CD14-positive monocyte (primary cell): ENCODE data around the gene CIITA. TPM values are rescaled to one million over a fixed set of nuclear protein-coding genes. Genes with fewer than 3 reads are reported as not detected.
"Not testable (repeated sequence)": the region's sequence is repeated elsewhere in the genome, so short reads cannot be mapped to it uniquely, and the experiment has no call there.

Source experiments
- DNase-seq, 3 donors: peaks; one replicate each; pipeline ENCODE4 v3.0.0-alpha.2; 2011 to 2022
- H2AFZ ChIP-seq: 2 replicates; pipeline ENCODE4 v1.6.0; 2012; ENCODE audit warnings: mild to moderate bottlenecking, low read depth, low read length, inconsistent platforms; ENCODE audit not compliant: insufficient read depth, poor library complexity, severe bottlenecking
- H3K27ac ChIP-seq, 2 donors: 1 replicate in 1 of 2; 2 replicates in 1 of 2; pipeline ENCODE4 v1.5.1; 2012 to 2013; ENCODE audit warnings: low read length in 2 of 2, control low read depth in 1 of 2, inconsistent platforms in 1 of 2, low read depth in 1 of 2, mild to moderate bottlenecking in 1 of 2
- H3K27me3 ChIP-seq, 2 donors: one replicate each; pipeline versions ENCODE4 v1.6.0 to v1.6.1; 2011 to 2013; ENCODE audit warnings: low read length in 2 of 2; ENCODE audit not compliant: control insufficient read depth in 2 of 2, insufficient read depth in 2 of 2
- H3K36me3 ChIP-seq, 2 donors: replicated peaks in 1 of 2; 1 replicate in 1 of 2; 2 replicates in 1 of 2; pipeline versions ENCODE4 v1.5.1 to v1.6.1; 2012 to 2013; ENCODE audit warnings: low read length in 2 of 2, control low read depth in 1 of 2, inconsistent platforms in 1 of 2, mild to moderate bottlenecking in 1 of 2; ENCODE audit not compliant: insufficient read depth in 2 of 2, control insufficient read depth in 1 of 2
- H3K4me1 ChIP-seq, 2 donors: 1 replicate in 1 of 2; 2 replicates in 1 of 2; pipeline versions ENCODE4 v1.5.1 to v1.6.1; 2012 to 2013; ENCODE audit warnings: low read length in 2 of 2, control low read depth in 1 of 2, inconsistent platforms in 1 of 2, mild to moderate bottlenecking in 1 of 2, moderate library complexity in 1 of 2; ENCODE audit not compliant: insufficient read depth in 2 of 2, control insufficient read depth in 1 of 2
- H3K4me2 ChIP-seq: replicated peaks from 2 replicates; pipeline ENCODE3; 2012; ENCODE audit warnings: low read length, moderate library complexity, mild to moderate bottlenecking; ENCODE audit not compliant: poor library complexity, severe bottlenecking; ENCODE audit errors: extremely low read depth
- H3K4me3 ChIP-seq, 3 experiments: fragments of 200-600 bp in 1 of 3; sonication (generic) in 1 of 3; replicated peaks in 1 of 3; 1 replicate in 2 of 3; 2 replicates in 1 of 3; pipeline ENCODE4 v1.5.1; 2011 to 2013; ENCODE audit warnings: low read length in 3 of 3, mild to moderate bottlenecking in 3 of 3, control low read depth in 2 of 3, low read depth in 2 of 3, inconsistent platforms in 1 of 3, moderate library complexity in 1 of 3
- H3K79me2 ChIP-seq: 2 replicates; pipeline ENCODE4 v1.6.0; 2012; ENCODE audit warnings: mild to moderate bottlenecking, control low read depth, inconsistent platforms, low read length, moderate library complexity; ENCODE audit not compliant: insufficient read depth
- H3K9ac ChIP-seq: 2 replicates; pipeline ENCODE4 v1.6.0; 2017; ENCODE audit warnings: low read length, mild to moderate bottlenecking; ENCODE audit not compliant: insufficient read depth, poor library complexity, severe bottlenecking
- H3K9me3 ChIP-seq, 2 donors: replicated peaks in 1 of 2; 1 replicate in 1 of 2; 2 replicates in 1 of 2; pipeline versions ENCODE4 v1.5.1 to v1.6.1; 2012 to 2013; ENCODE audit warnings: low read length in 2 of 2, control low read depth in 1 of 2; ENCODE audit not compliant: control insufficient read depth in 1 of 2, insufficient read depth in 1 of 2
- H4K20me1 ChIP-seq: 2 replicates; pipeline ENCODE4 v1.6.0; 2012; ENCODE audit warnings: mild to moderate bottlenecking, low read length, control low read depth, moderate library complexity; ENCODE audit not compliant: insufficient read depth
- H3K27ac Mint-ChIP-seq, 7 donors: one replicate each; pipeline ENCODE4 v1.8.0; 2020; ENCODE audit warnings: mild to moderate bottlenecking in 7 of 7, mixed read lengths in 7 of 7, moderate library complexity in 6 of 7, inconsistent platforms in 2 of 7
- H3K27me3 Mint-ChIP-seq, 3 donors: one replicate each; pipeline ENCODE4 v1.8.0; 2021 to 2022; ENCODE audit warnings: low read depth in 3 of 3, mild to moderate bottlenecking in 3 of 3, mixed read lengths in 3 of 3, moderate library complexity in 3 of 3, inconsistent platforms in 1 of 3
- H3K36me3 Mint-ChIP-seq, 2 donors: one replicate each; pipeline ENCODE4 v1.8.0; 2020; ENCODE audit warnings: mixed read lengths in 2 of 2, inconsistent platforms in 1 of 2, mild to moderate bottlenecking in 1 of 2
- H3K4me1 Mint-ChIP-seq: one replicate; pipeline ENCODE4 v1.8.0; 2020; ENCODE audit warnings: mild to moderate bottlenecking, mixed read lengths
- H3K4me3 Mint-ChIP-seq, 2 donors: one replicate each; pipeline ENCODE4 v1.8.0; 2020; ENCODE audit warnings: mild to moderate bottlenecking in 2 of 2, mixed read lengths in 2 of 2, moderate library complexity in 1 of 2
- H3K9me3 Mint-ChIP-seq, 7 donors: one replicate each; pipeline ENCODE4 v1.8.0; 2020 to 2022; ENCODE audit warnings: mixed read lengths in 7 of 7, mild to moderate bottlenecking in 6 of 7, moderate library complexity in 6 of 7, inconsistent platforms in 2 of 7
- WGBS: methylation state at CpG from one replicate; pipeline ENCODE4 v1.1.5; 2013; ENCODE audit warnings: missing lambda C conversion rate; ENCODE audit not compliant: insufficient coverage; 5-methylcytosine and 5-hydroxymethylcytosine counted together
- intact Hi-C, 2 donors: fragments of 100-400 bp; cut with micrococcal nuclease; formaldehyde crosslinking; loops; one replicate each; pipeline versions ENCODE4 v1.15.0 to v1.15.1; 2023
- polyA plus RNA-seq, 3 donors: library from polyadenylated mRNA; depleted of rRNA in 1 of 3; unstranded in 2 of 3; stranded (reverse) in 1 of 3; fragments of 300-500 nt in 2 of 3; fragments of >200 nt in 1 of 3; fragmentation: Illumina TruSeq in 2 of 3; gene quantifications; 1 replicate in 2 of 3; 2 replicates in 1 of 3; pipeline ENCODE4 v1.2.3, GENCODE V29; 2012 to 2021
- TF ChIP-seq, protein P1 (sequence below): fragments of 200-600 bp; IDR thresholded peaks from one replicate; pipeline ENCODE4 v1.8.0; 2022; ENCODE audit warnings: antibody characterized with exemption, mild to moderate bottlenecking

The CIITA gene
- polyA plus RNA-seq, 3 donors, result 15.6 to 178 (median 22.1) TPM

DNA sequence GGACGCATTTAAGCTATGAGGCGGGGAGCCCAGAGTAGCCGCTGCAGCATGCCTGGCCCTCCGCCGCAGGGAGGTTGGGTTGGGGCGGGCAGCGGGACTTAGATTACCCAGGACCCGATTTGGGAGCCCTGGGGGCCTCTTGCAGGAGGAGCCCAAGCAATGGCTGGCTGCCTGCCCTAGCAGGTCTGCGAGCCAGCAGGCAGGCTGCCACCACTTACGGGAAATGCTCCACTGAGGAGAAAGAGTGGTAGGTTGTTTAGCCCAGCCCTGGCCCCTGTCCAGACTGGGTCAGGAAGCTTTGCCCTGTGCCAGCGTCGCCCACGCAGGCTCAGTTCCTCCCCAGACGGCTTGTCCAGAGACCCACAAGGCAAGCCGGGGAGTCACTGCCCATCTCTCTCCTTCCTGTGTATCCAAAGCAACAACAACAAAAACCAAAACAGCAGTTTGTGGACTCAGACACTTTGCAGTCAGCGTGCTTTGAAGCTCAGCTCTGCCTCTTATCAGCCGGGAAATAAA is 48.1 kb upstream of the CIITA start:
- H3K4me2 ChIP-seq, result peak overlapping the region; percentile 69
- H3K9me3 ChIP-seq, result no peaks in the 10 kb centered on the region
- H2AFZ ChIP-seq, result peak overlapping the region; percentile 84
- H3K79me2 ChIP-seq, result no peaks in the 10 kb centered on the region
- 17% methylated on average over 15 of the region's 17 CpGs for WGBS
- H3K4me1 ChIP-seq, result peaks cover 22% of the 10 kb centered on the region in 2 donors
- peak overlapping the region in 2 of 3 experiments; percentile 4 to 51 for H3K4me3 ChIP-seq
- H4K20me1 ChIP-seq, result no peaks in the 10 kb centered on the region
- Mint-ChIP-seq H3K27ac (peak overlapping the region; percentile 35 to 92 (median 80)), H3K36me3 (no peaks in the 10 kb centered on the region), H3K4me3 (peak overlapping the region; percentile 63 to 84), H3K4me1 (peaks cover 39% of the 10 kb centered on the region), H3K9me3 (peaks cover 0 to 2% (median 0%) of the 10 kb centered on the region in 7 donors), H3K27me3 (peaks cover 0 to 4% (median 4%) of the 10 kb centered on the region in 3 donors)
- no peaks in the 10 kb centered on the region for H3K27me3 ChIP-seq
- TF ChIP-seq, protein P1, sequence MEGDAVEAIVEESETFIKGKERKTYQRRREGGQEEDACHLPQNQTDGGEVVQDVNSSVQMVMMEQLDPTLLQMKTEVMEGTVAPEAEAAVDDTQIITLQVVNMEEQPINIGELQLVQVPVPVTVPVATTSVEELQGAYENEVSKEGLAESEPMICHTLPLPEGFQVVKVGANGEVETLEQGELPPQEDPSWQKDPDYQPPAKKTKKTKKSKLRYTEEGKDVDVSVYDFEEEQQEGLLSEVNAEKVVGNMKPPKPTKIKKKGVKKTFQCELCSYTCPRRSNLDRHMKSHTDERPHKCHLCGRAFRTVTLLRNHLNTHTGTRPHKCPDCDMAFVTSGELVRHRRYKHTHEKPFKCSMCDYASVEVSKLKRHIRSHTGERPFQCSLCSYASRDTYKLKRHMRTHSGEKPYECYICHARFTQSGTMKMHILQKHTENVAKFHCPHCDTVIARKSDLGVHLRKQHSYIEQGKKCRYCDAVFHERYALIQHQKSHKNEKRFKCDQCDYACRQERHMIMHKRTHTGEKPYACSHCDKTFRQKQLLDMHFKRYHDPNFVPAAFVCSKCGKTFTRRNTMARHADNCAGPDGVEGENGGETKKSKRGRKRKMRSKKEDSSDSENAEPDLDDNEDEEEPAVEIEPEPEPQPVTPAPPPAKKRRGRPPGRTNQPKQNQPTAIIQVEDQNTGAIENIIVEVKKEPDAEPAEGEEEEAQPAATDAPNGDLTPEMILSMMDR, result no peak
- peak overlapping the region; percentile 9 to 53 for H3K27ac ChIP-seq
- peak overlapping the region; percentile 57 for H3K9ac ChIP-seq
- intact Hi-C loops, result no loop called here
- H3K36me3 ChIP-seq, result no peaks in the 10 kb centered on the region
- peak; percentile 67 to 77 (median 75) for DNase-seq

DNA sequence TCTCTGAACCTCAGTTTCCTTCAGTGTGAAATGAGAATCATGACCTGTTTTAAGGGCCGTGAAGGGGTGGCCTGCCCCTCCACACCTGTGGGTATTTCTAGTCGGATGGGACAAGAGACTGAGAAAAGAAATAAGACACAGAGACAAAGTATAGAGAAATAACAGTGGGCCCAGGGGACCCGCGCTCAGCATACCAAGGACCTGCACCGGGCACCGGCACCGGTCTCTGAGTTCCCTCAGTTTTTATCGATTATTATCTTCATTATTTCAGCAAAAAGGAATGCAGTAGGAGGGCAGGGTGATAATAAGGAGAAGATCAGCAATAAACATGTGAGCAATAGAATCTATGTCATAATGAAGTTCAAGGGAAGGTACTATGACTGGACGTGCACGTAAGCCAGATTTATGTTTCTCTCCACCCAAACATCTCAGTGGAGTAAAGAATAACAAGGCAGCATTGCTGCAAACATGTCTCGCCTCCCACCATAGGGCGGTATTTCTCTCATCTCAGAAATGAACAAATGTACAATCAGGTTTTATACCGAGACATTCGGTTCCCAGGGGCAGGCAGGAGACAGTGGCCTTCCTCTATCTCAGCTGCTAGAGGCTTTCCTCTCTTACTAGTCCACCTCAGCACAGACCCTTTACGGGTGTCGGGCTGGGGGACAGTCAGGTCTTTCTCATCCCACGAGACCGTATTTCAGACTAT is 47.5 kb upstream of the CIITA start:
- Mint-ChIP-seq H3K4me1 (peaks cover 39% of the 10 kb centered on the region), H3K4me3 (peak overlapping the region; percentile 63 to 84), H3K27ac (peak overlapping the region; percentile 42 to 92 (median 76))
- H3K9me3 Mint-ChIP-seq, H3K27me3 Mint-ChIP-seq, H3K27me3 ChIP-seq, H4K20me1 ChIP-seq, DNase-seq, intact Hi-C loops, H3K36me3 Mint-ChIP-seq, H3K4me3 ChIP-seq, H3K79me2 ChIP-seq, H3K9me3 ChIP-seq, H3K9ac ChIP-seq, H3K36me3 ChIP-seq: not testable (repeated sequence)
- 42% methylated on average over 2 of the region's 18 CpGs for WGBS
- peak overlapping the region; percentile 69 for H3K4me2 ChIP-seq
- peak overlapping the region; percentile 84 for H2AFZ ChIP-seq
- H3K27ac ChIP-seq, result peak overlapping the region; percentile 9 to 53
- H3K4me1 ChIP-seq, result peaks cover 22% of the 10 kb centered on the region in 2 donors

DNA sequence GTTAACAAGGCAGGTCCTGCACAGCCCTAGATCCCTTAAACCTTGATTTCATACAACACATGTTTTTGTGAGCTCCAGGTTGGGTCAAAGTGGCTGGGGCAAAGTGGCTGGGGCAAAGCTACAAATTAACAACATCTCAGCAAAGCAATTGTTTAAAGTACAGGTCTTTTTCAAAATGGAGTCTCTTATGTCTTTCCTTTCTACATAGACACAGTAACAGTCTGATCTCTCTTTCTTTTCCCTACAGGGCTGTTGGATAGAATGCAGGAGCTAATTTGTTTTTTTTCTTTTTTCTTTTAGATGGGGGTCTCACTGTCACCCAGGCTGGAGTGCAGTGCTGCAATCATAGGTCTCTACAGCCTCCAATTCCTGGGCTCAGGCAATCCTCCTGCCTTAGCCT is 46.8 kb upstream of the CIITA start:
- H3K4me2 ChIP-seq, H3K36me3 ChIP-seq, H3K4me3 ChIP-seq, H3K9me3 Mint-ChIP-seq, H3K9ac ChIP-seq, H3K9me3 ChIP-seq, H3K36me3 Mint-ChIP-seq, H4K20me1 ChIP-seq, H3K27me3 ChIP-seq, H3K27me3 Mint-ChIP-seq, H3K4me3 Mint-ChIP-seq, intact Hi-C loops, H2AFZ ChIP-seq, DNase-seq, H3K79me2 ChIP-seq, H3K27ac ChIP-seq: not testable (repeated sequence)
- peaks cover 22% of the 10 kb centered on the region in 2 donors for H3K4me1 ChIP-seq
- Mint-ChIP-seq H3K4me1 (peaks cover 39% of the 10 kb centered on the region), H3K27ac (peak overlapping the region in 4 of 7 donors; percentile 36 to 80 (median 59))
